Activated CD8-positive, alpha-beta T cell treated with anti-CD3 and anti-CD28 coated beads for 36 hours (primary cell): ENCODE measurements around the gene CDKAL1. TPM values are rescaled to one million over a fixed set of nuclear protein-coding genes. Genes with fewer than 3 reads are reported as not detected.

Experiments used
- ATAC-seq: fragments of 200-7000 bp; cut with Tn5 transposase; one replicate; pipeline ENCODE4 v1.10.0; 2021; ENCODE audit warnings: mild to moderate bottlenecking, moderate library complexity
- CTCF ChIA-PET: fragments of 350-600 bp; sonication (Branson Sonifier 250); formaldehyde crosslinking; loops from one replicate; lab custom pipeline; 2021; ENCODE audit warnings: antibody characterized with exemption; lab: Charles Lee
- POLR2A ChIA-PET: fragments of 350-600 bp; sonication (Branson Sonifier 250); formaldehyde crosslinking; loops from one replicate; lab custom pipeline; 2021; ENCODE audit warnings: antibody characterized with exemption; lab: Charles Lee
- DNase-seq: peaks from one replicate; pipeline ENCODE4 v3.0.0-alpha.2; 2020
- H3K27ac Mint-ChIP-seq: one replicate; pipeline ENCODE4 v1.8.0; 2021; ENCODE audit warnings: mild to moderate bottlenecking, mixed read lengths
- H3K27me3 Mint-ChIP-seq: one replicate; pipeline ENCODE4 v1.8.0; 2021; ENCODE audit warnings: mixed read lengths
- H3K36me3 Mint-ChIP-seq: one replicate; pipeline ENCODE4 v1.8.0; 2021; ENCODE audit warnings: low read depth, mixed read lengths
- H3K4me1 Mint-ChIP-seq: one replicate; pipeline ENCODE4 v1.8.0; 2021; ENCODE audit warnings: low read depth, mixed read lengths
- H3K4me3 Mint-ChIP-seq: one replicate; pipeline ENCODE4 v1.8.0; 2021; ENCODE audit warnings: mild to moderate bottlenecking, moderate library complexity, mixed read lengths
- H3K9me3 Mint-ChIP-seq: one replicate; pipeline ENCODE4 v1.8.0; 2021; ENCODE audit warnings: mixed read lengths
- intact Hi-C: fragments of 100-400 bp; cut with micrococcal nuclease; formaldehyde crosslinking; loops from one replicate; pipeline ENCODE4 v1.10.0; 2022
- total RNA-seq, 2 experiments: library from RNA; stranded (reverse); gene quantifications; one replicate each; pipeline ENCODE4 v1.2.3, GENCODE V29; 2021
- TF ChIP-seq, protein P1 (sequence below): fragments of 200-600 bp; IDR thresholded peaks from one replicate; pipeline ENCODE4 v1.8.0; 2022; ENCODE audit warnings: antibody characterized with exemption, mild to moderate bottlenecking

The CDKAL1 gene
- total RNA-seq, 2 experiments from 2014 or later, result 21.6 to 23.6 TPM

DNA sequence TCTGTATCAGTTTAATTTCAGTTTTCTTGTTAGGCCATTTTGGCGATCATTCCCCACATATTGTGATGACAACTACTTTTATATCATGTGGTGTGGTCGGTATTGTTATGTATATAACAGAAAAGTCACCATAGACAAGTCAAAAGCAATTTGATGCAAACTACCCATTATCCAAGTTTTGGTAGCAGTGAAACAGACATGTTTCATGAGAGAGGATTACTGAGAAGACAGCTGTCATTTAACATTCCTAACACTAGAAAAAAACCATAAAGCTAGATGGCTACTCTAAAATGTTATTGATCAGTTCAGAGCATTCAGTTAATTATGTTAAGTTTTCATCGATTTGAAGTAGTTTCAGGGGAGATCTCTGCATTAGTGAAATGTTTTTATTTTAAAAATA lies 597.1 kb downstream of the CDKAL1 start:
- Mint-ChIP-seq H3K27me3 (no peaks in the 10 kb centered on the region), H3K4me3 (no peak overlapping the region), H3K4me1 (no peaks in the 10 kb centered on the region), H3K36me3 (no peaks in the 10 kb centered on the region), H3K27ac (no peak overlapping the region), H3K9me3 (no peaks in the 10 kb centered on the region)
- ATAC-seq (no peak), DNase-seq (no peak)
- POLR2A ChIA-PET, result no interaction called here
- intact Hi-C loops, result no loop called here
- TF ChIP-seq, protein P1, sequence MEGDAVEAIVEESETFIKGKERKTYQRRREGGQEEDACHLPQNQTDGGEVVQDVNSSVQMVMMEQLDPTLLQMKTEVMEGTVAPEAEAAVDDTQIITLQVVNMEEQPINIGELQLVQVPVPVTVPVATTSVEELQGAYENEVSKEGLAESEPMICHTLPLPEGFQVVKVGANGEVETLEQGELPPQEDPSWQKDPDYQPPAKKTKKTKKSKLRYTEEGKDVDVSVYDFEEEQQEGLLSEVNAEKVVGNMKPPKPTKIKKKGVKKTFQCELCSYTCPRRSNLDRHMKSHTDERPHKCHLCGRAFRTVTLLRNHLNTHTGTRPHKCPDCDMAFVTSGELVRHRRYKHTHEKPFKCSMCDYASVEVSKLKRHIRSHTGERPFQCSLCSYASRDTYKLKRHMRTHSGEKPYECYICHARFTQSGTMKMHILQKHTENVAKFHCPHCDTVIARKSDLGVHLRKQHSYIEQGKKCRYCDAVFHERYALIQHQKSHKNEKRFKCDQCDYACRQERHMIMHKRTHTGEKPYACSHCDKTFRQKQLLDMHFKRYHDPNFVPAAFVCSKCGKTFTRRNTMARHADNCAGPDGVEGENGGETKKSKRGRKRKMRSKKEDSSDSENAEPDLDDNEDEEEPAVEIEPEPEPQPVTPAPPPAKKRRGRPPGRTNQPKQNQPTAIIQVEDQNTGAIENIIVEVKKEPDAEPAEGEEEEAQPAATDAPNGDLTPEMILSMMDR, result no peak
- CTCF ChIA-PET, result interaction anchor here (1.4 kb wide), 1 partner anchor 13 kb away, joined by 3 read pairs; no protein-coding TSS in a partner anchor

DNA sequence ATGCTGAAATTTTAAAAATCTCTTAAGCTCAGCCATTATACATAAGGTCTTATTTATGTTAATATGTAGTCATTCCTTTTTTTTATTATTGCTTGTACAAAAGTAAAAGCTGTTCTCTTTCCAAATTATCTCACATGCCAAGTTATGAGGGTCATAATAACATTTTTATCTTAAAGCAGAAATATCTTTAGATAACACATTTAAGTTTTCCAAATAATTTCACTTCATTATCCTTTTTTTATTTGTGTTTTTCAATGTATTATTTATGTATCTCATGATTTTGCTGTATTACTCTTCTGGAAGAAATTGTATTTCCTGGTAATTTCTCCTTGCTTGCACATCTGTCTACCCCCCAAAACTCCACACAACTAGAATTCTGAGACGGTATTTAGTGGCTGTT lies 598.2 kb downstream of the CDKAL1 start:
- ATAC-seq (no peak), DNase-seq (no peak)
- intact Hi-C loops, result no loop called here
- no peaks in the 10 kb centered on the region for H3K36me3 Mint-ChIP-seq
- ChIA-PET CTCF (interaction anchor here (1.4 kb wide), 1 partner anchor 14 kb away, joined by 3 read pairs; no protein-coding TSS in a partner anchor), POLR2A (no interaction called here)
- no peak overlapping the region for H3K4me3 Mint-ChIP-seq
- H3K4me1 Mint-ChIP-seq, result no peaks in the 10 kb centered on the region
- no peaks in the 10 kb centered on the region for H3K9me3 Mint-ChIP-seq
- H3K27ac Mint-ChIP-seq, result no peak overlapping the region
- TF ChIP-seq, protein P1, result no peak
- no peaks in the 10 kb centered on the region for H3K27me3 Mint-ChIP-seq

DNA sequence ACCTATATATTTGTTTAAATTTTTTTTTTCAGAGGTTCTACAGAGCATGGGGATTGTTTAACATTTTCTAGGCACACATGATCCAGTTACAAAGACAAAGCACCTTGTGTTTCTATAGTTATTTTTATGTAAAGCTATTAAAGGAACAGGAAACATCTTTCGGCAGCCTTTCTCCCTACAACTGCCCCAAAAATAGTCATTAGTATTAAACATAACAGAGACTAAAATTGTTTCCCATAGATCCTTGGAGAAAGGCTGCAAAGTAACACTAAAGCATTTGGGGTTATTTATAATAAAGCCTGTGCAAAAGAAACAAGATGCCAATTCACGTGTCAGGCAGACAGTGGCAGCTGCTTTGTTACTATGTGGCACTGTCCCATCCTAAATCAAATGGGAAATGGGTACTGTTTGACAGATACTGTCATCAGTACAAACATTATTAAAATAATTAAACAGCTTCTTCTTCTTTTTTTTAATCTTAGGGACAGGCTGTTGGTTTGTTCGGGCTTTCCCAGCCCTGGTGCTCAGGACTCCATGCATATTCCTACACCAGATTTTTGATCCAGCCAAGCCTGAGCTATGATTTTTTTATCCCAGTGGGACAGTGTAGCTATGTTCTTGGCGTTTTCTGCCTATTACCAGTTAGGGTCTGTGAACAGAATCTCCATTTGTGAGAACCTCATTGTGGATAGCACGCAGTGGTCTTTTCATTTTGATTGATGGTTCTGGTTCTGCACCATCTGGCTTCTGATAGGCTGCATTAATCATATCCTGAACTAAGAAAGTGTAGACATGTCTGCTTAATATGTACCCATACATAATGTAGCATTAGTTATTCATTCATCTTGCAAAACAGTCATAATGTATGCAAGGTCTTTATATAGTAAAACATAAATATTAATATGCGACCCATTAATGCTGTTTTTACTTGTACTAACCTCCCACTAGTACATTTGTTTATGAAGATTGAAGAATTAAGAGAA lies 598.9 kb downstream of the CDKAL1 start:
- Mint-ChIP-seq H3K4me3 (no peak overlapping the region), H3K27me3 (no peaks in the 10 kb centered on the region), H3K27ac (no peak overlapping the region), H3K4me1 (no peaks in the 10 kb centered on the region), H3K9me3 (no peaks in the 10 kb centered on the region), H3K36me3 (no peaks in the 10 kb centered on the region)
- DNase-seq (no peak), ATAC-seq (no peak)
- TF ChIP-seq, protein P1, result no peak
- CTCF ChIA-PET, result no interaction called here
- POLR2A ChIA-PET, result no interaction called here
- intact Hi-C loops, result no loop called here

DNA sequence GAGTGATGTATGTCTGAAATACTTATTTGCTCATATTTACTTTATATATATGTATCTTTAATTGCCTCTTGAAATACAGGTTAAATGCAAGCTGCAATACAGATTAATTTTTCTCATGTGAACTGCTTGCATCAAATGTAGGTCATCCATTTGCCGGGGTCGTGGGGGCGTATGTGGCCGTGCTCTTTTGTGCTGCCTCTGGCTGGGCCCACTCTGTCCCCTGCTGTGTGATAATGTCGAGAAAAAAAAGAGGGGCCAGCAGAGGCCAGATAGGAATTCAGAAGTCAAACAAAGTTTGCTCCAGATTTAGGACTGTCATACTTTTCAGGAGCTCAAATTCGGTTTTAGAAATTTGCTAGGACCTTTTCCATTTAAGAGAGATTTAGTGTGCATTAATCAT lies 599.6 kb downstream of the CDKAL1 start:
- TF ChIP-seq, protein P1, result no peak
- ChIA-PET CTCF (no interaction called here), POLR2A (no interaction called here)
- Mint-ChIP-seq H3K36me3 (no peaks in the 10 kb centered on the region), H3K9me3 (no peaks in the 10 kb centered on the region), H3K27me3 (no peaks in the 10 kb centered on the region), H3K4me3 (no peak overlapping the region), H3K4me1 (no peaks in the 10 kb centered on the region), H3K27ac (no peak overlapping the region)
- ATAC-seq (no peak), DNase-seq (no peak)
- intact Hi-C loops, result no loop called here

DNA sequence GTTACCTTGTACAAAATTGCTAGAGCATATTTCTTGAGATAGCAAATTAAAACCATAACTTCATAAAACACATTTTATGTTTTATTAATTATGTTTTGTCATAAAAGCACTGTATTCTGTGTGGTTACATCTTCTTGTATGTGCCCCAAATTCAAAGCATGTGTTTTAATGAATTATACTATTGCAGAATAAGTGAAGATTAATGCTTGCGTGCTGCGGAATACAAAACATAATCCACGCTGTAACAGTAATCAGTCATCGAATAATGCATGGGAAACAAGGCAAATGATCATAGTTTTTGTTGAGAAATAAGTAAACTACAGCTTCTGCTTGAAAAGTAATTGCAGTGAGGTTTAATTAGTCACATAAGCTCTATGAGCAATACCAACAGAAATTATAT lies 600.1 kb downstream of the CDKAL1 start:
- Mint-ChIP-seq H3K36me3 (peaks cover 2% of the 10 kb centered on the region), H3K4me1 (no peaks in the 10 kb centered on the region), H3K4me3 (no peak overlapping the region), H3K9me3 (no peaks in the 10 kb centered on the region), H3K27ac (no peak overlapping the region), H3K27me3 (no peaks in the 10 kb centered on the region)
- TF ChIP-seq, protein P1, result no peak
- CTCF ChIA-PET, result no interaction called here
- no peak for DNase-seq
- no peak for ATAC-seq
- intact Hi-C loops, result no loop called here
- POLR2A ChIA-PET, result no interaction called here
